Central memory CD8-positive, alpha-beta T cell (primary cell): ENCODE results near the gene SYT7.

ENCODE experiments used
- ATAC-seq: fragments of 150-1000 bp; cut with Tn5 transposase; replicated peaks from 2 replicates; pipeline ENCODE4 v1.10.0; 2022; ENCODE audit warnings: mild to moderate bottlenecking, moderate FRiP score, moderate number of reproducible peaks; ENCODE audit not compliant: poor library complexity, severe bottlenecking; ENCODE audit errors: extremely low read depth
- DNase-seq, 2 donors: peaks; one replicate each; pipeline ENCODE4 v3.0.0; 2021; ENCODE audit warnings: low spot score in 2 of 2
- H3K27ac Mint-ChIP-seq: one replicate; pipeline ENCODE4 v1.8.0; 2022; ENCODE audit warnings: low read depth, mild to moderate bottlenecking, moderate library complexity, mixed read lengths
- H3K27me3 Mint-ChIP-seq: one replicate; pipeline ENCODE4 v1.8.0; 2022; ENCODE audit warnings: mixed read lengths
- H3K36me3 Mint-ChIP-seq: one replicate; pipeline ENCODE4 v1.8.0; 2022; ENCODE audit warnings: mild to moderate bottlenecking, moderate library complexity, mixed read lengths; ENCODE audit not compliant: insufficient read depth
- H3K4me1 Mint-ChIP-seq: one replicate; pipeline ENCODE4 v1.8.0; 2022; ENCODE audit warnings: mixed read lengths
- H3K4me3 Mint-ChIP-seq: one replicate; pipeline ENCODE4 v1.8.0; 2022; ENCODE audit warnings: mild to moderate bottlenecking, moderate library complexity, mixed read lengths
- H3K9me3 Mint-ChIP-seq: one replicate; pipeline ENCODE4 v1.8.0; 2022; ENCODE audit warnings: mixed read lengths

The SYT7 gene

DNA sequence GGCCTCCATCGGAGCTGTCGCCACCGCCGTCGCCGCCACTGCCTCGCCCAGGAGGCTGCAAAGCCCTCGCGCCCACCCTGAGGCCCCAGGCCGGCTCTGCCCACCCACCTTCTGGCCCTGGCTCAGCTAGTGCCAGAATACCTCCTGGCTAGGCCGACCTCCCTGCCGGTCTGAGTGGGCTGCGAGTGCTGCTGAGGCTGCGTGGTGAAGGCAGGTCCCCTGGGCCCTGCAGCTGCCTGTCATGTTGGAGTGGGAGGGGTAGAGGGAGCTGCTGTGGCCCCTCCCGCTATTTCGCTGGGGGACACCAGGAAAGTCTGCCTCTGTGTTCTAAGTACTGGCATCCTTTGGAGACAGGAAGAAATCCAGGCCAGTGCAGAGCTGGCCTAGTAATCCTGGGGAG lies 38.2 kb downstream of the SYT7 start:
- DNase-seq (no peak), ATAC-seq (no peak)
- H3K4me1 Mint-ChIP-seq, result peaks cover 5% of the 10 kb centered on the region
- H3K4me3 Mint-ChIP-seq, result no peak overlapping the region
- H3K36me3 Mint-ChIP-seq, result peaks cover 2% of the 10 kb centered on the region
- H3K9me3 Mint-ChIP-seq, result no peaks in the 10 kb centered on the region
- peaks cover 66% of the 10 kb centered on the region for H3K27me3 Mint-ChIP-seq
- no peak overlapping the region for H3K27ac Mint-ChIP-seq

DNA sequence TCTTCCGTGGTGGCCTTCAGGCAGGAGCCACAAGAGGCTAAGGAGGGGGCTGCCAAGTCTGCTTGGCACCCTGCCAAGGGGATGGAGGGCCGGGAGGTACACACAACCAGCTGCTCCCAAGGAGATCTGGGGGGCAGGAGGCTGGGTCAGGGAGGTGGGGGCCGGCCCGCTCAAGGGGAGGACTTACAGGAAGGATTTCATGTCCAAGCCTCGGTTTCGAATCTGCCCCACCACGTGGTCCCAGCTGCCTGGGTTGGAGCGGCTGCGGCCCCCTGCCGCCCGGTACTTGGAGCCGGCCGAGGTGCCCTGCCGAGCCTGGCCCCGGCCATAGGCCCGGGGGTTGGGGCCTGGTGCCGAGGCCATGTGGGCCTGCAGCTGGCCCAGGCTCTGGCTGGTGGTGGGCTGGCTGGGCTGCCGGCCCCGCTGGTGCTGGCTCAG lies 38.8 kb downstream of the SYT7 start:
- DNase-seq (no peak), ATAC-seq (no peak)
- Mint-ChIP-seq H3K27ac (no peak overlapping the region), H3K4me1 (peaks cover 5% of the 10 kb centered on the region), H3K9me3 (no peaks in the 10 kb centered on the region), H3K4me3 (no peak overlapping the region), H3K27me3 (peaks cover 61% of the 10 kb centered on the region), H3K36me3 (peaks cover 2% of the 10 kb centered on the region)

DNA sequence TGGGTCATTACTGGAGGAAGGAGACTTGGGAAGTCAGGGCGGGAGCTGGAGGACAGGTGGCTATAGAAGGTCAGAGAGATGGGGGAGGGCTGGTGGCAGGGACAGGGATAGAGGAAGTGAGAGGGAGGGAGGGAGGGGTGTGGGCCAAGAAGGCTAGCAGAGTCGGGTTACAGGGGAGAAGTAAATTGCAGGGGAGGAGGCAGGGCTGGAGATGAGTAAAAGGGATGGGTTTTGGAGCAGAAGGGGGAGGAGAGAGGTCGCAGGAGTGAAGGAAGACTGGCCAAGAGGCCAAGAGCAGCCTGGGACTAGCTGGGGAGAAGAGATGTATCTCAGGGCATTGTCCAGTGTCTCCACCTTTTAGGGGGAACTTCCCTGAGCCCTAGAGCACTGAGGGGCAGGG lies 39.3 kb downstream of the SYT7 start:
- ATAC-seq (no peak), DNase-seq (no peak)
- H3K36me3 Mint-ChIP-seq, result peaks cover 2% of the 10 kb centered on the region
- no peaks in the 10 kb centered on the region for H3K9me3 Mint-ChIP-seq
- H3K4me3 Mint-ChIP-seq, result no peak overlapping the region
- H3K27ac Mint-ChIP-seq, result no peak overlapping the region
- peaks cover 61% of the 10 kb centered on the region for H3K27me3 Mint-ChIP-seq
- H3K4me1 Mint-ChIP-seq, result peaks cover 5% of the 10 kb centered on the region

DNA sequence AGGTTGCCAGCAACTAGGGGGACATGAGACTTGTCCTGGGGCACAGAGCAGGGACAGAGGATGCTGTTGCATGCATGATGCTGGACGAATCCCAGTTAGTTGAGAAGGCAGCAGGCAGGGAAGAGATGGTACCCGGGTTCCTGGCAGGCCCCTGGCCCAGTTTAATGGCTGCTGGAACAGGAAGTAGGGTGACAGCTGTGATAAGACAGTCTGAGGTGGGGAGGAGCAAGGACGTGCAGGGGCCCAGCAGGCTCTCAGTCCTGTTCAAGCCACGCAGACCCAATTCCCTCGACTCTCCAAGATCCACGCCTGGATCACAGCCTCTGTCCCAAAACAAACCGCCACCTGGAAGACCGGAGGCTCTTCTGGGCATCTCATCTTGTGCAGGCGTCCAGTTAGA lies 40.3 kb downstream of the SYT7 start:
- Mint-ChIP-seq H3K27ac (no peak overlapping the region), H3K9me3 (no peaks in the 10 kb centered on the region)
- DNase-seq, result no peak

DNA sequence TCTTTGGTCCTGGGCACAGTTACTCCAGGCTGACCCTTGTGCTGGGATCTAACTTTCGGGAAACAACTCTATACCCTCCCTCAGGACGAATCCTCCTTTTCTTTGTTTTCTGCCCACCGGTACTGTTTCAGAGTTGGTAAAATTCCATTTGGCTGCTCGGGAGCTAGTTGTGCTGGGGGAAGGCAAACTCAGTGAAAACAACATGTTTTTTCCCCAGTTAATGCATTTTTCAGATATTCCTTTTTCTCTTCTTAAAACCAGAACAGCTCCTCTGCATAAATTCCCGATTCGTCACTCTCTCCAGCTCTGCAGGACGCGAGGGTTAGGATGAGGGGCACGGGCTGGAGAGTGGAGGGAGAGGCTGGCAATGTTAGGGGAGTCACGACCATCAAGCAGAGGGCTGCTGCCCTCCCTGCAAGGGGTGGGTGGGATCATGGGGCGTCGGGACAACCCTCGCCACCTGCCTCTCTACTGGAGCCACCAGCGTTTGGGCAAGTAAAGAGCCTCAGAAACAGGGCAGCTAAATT lies 41.0 kb downstream of the SYT7 start:
- H3K36me3 Mint-ChIP-seq, result peaks cover 2% of the 10 kb centered on the region
- H3K27me3 Mint-ChIP-seq, result peaks cover 66% of the 10 kb centered on the region
- H3K4me1 Mint-ChIP-seq, result no peaks in the 10 kb centered on the region
- no peak overlapping the region for H3K27ac Mint-ChIP-seq
- ATAC-seq, result no peak
- no peak overlapping the region for H3K4me3 Mint-ChIP-seq
- H3K9me3 Mint-ChIP-seq, result no peaks in the 10 kb centered on the region
- DNase-seq, result no peak

More for the DNA sequence above, 40.3 kb downstream of the SYT7 start:
- no peak overlapping the region for H3K4me3 Mint-ChIP-seq
- ATAC-seq, result no peak
- peaks cover 2% of the 10 kb centered on the region for H3K36me3 Mint-ChIP-seq
- peaks cover 3% of the 10 kb centered on the region for H3K4me1 Mint-ChIP-seq
- H3K27me3 Mint-ChIP-seq, result peaks cover 66% of the 10 kb centered on the region

DNA sequence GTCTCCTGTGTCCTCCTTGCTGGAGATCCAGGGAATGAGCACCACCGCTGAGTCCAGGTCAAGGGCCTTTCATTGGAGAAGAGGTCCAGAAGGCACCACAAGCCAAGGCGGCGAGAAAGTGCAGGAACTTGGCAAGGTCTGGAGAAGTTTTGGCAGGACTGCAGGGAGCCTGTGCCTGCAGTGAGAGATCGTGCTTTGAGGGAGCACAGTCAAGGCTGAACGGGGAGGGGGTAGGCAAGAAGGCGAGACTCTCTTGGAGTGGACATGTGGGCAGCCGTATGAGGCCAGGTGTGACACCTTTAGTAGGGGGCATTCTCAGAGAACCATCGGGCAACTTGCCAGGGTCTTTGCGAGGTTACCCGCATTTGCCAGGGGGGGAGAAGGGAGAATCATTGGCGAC lies 41.9 kb downstream of the SYT7 start:
- H3K27ac Mint-ChIP-seq, result no peak overlapping the region
- no peaks in the 10 kb centered on the region for H3K4me1 Mint-ChIP-seq
- no peak for ATAC-seq
- peaks cover 71% of the 10 kb centered on the region for H3K27me3 Mint-ChIP-seq
- no peak overlapping the region for H3K4me3 Mint-ChIP-seq
- no peaks in the 10 kb centered on the region for H3K9me3 Mint-ChIP-seq
- H3K36me3 Mint-ChIP-seq, result peaks cover 2% of the 10 kb centered on the region
- DNase-seq, result no peak

DNA sequence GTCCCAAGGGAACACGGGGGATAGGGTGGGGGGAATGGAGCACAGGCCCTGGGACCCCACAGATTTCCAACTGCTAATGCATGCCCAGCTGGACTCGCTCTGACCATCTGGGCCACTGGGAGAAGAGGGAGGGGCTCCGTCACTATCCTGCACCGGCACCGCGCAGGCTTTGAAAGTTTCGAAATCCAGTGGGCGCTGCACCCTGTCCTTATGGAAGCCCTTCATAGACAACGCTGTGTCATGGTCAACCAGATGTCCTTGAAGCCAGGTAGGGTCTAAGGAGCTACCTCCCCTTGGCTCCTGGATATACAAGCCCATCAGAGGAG lies 42.3 kb downstream of the SYT7 start:
- Mint-ChIP-seq H3K9me3 (no peaks in the 10 kb centered on the region), H3K36me3 (peaks cover 2% of the 10 kb centered on the region), H3K27ac (no peak overlapping the region), H3K4me1 (no peaks in the 10 kb centered on the region), H3K27me3 (peaks cover 71% of the 10 kb centered on the region), H3K4me3 (no peak overlapping the region)
- no peak for ATAC-seq
- no peak for DNase-seq

DNA sequence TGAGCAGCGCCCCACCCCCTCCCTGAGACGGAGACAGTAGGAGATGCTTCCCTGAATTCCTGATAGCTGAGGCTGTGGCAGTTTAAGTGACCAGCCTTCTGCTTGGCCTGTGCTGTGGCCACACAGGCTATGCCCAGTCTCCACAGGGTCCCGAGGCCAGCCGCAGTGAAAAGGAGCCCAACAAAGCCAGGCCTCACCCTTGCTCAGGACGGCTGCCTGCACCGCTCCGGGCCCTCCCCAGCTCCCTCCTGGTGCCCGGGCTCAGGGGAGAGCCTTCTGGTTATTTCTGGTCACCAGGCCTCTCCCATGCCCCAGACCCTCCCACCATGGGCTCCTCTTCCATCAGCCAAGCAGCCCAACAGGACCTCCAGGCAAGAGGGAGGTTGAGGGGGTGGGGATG lies 43.5 kb downstream of the SYT7 start:
- no peaks in the 10 kb centered on the region for H3K4me1 Mint-ChIP-seq
- no peak overlapping the region for H3K27ac Mint-ChIP-seq
- DNase-seq, result no peak
- no peak overlapping the region for H3K4me3 Mint-ChIP-seq
- peaks cover 77% of the 10 kb centered on the region for H3K27me3 Mint-ChIP-seq
- no peaks in the 10 kb centered on the region for H3K36me3 Mint-ChIP-seq
- no peaks in the 10 kb centered on the region for H3K9me3 Mint-ChIP-seq
- no peak for ATAC-seq

DNA sequence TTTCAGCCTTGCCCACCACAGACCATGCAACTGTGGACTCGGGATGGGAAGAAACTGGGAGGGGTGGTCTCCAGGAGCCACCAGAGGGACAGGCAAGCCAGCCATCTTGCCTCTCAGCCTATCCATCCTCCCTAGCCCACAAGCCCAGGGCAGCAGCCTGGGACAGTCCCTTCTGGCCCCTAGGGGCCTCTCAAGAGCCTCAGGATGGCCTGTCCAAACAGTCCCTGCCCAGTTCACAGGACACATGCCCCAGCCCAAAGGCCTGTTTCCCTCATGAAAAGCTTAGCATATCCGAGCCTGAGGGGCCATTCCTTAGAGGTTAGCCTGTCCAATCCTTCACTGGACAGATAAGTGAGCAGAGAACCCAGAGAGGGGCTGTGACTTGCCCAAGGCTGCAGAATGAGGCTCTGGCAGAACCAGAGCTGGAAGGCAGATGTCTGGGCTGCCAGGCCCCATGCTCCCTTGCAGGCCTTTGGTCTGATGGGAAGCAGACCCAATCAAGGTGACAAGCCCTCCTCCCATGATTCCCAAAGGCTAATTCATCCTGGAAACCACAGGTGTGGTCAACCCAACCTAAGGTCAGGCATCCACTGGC lies 44.1 kb downstream of the SYT7 start:
- ATAC-seq (no peak), DNase-seq (no peak)
- no peaks in the 10 kb centered on the region for H3K9me3 Mint-ChIP-seq
- H3K27ac Mint-ChIP-seq, result no peak overlapping the region
- H3K36me3 Mint-ChIP-seq, result no peaks in the 10 kb centered on the region
- H3K4me1 Mint-ChIP-seq, result no peaks in the 10 kb centered on the region
- peaks cover 74% of the 10 kb centered on the region for H3K27me3 Mint-ChIP-seq
- no peak overlapping the region for H3K4me3 Mint-ChIP-seq

DNA sequence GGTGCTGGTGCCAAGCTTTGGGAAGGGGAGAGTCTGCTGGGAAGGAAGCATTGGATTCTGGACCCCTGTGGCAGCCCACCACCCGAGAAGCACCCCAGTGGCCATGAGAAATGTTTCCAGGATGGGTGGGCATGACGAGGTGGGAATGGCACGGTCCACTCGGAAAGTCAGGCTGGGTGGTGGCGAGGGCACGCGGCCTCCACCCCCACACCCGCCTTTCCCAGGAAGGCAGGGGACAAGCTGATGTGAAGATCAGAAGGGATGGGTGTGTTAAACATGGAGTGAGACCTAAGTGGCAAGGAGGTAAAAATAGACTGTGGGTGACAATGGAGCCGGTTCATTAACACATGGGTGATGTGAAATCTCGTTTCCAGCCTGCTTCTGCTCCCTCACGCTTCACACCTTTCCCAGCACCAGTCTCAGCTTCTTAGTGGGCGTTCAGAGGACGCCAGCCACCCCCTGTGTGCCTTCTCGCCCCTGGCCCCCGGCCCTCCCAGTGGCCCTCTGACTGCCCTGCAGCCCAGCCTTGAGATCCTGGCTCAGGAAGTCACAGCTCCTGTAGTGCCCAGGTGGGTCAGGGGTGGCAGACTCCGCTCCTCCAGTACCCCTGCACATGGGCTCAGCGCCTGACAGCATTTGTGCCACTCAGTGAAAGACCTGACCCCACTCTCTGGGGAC lies 44.7 kb downstream of the SYT7 start:
- no peak for ATAC-seq
- H3K4me3 Mint-ChIP-seq, result no peak overlapping the region
- no peaks in the 10 kb centered on the region for H3K36me3 Mint-ChIP-seq
- peaks cover 69% of the 10 kb centered on the region for H3K27me3 Mint-ChIP-seq
- DNase-seq, result no peak
- H3K27ac Mint-ChIP-seq, result no peak overlapping the region
- H3K4me1 Mint-ChIP-seq, result no peaks in the 10 kb centered on the region
- H3K9me3 Mint-ChIP-seq, result no peaks in the 10 kb centered on the region

DNA sequence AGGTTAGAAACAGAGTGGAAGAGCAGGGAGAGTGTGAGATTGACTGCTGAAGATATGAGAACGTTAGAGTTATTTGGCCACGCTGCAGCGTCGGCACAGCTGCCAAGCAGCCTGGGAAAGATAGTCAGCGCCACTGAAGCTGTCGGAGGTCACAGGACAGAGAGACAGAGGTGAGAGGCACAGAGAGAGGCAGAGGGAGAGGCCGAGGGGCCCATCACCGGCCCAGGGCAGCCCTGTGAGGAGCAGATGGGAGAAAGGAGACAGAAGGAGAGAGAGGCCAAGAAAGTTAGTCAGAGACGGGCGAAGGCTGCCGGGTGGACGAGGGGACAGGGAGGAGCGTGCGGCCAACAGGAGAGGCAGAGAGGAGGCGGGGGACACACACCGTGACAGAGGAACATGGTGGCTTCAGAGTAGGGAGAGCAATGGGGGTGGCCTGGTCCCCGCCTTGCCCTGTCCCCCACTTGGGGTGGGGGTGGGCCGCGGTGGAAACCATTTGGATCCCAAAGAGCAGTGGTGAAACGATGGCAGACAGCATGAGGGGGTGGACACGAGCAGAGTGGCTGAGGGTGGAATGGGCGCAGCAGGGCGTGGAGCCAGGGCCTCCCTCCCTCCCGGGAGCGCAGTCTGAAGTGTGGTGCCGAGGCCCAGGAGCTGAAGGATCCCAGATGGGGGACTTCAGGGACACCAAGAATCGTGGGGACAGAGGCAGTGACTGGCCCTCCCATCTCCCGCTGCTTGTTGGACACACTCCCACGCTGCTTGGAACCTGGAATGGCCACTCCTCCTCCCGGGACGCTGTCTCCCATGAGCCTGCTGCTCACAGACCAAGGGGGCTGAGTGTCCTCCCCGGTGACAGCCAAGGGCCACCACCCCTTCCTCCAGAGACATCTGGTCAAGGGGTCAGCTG lies 45.7 kb downstream of the SYT7 start:
- peaks cover 70% of the 10 kb centered on the region for H3K27me3 Mint-ChIP-seq
- no peak overlapping the region for H3K4me3 Mint-ChIP-seq
- no peaks in the 10 kb centered on the region for H3K36me3 Mint-ChIP-seq
- no peaks in the 10 kb centered on the region for H3K4me1 Mint-ChIP-seq
- no peaks in the 10 kb centered on the region for H3K9me3 Mint-ChIP-seq
- no peak for DNase-seq
- no peak for ATAC-seq
- no peak overlapping the region for H3K27ac Mint-ChIP-seq

DNA sequence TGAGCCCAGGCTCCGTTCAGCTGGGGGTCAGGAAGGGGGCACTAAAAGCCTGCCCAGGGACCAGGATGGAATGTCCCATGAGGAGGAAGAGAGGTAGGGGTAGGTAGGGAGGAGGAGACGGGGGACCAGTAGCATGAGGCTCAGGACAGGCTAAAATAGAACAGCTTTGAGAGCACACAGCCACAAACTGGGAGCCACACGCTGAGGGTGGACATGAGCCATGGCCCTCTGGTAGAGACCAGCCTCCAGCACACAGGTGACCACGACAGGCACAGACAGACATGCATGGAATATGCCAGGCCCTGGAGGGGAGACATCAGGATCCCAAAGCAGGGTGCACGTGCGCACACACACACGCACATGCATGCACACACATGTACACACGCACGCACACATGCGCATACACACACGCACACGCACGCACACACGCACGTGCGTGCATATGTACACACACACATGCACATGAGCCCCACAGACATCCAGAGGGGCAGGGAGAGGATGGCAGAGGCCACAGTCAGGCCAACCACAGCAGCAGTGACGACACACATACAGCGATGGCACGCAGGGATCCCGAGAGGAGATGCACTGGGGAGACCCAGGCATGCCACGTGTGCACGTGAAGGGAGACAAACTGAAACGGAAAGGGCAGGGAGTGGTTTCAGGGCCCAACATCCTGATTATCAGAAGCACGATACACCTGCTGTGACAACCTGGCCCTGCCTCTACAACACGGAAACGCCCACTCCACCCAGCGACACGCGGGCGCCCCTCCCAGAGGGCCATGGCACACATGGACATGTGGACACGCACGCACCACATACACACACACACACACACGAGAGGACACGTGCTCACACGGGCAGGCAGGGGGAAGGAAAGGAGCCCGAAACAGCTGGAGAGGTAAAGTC lies 46.6 kb downstream of the SYT7 start:
- ATAC-seq (no peak), DNase-seq (no peak)
- Mint-ChIP-seq H3K4me1 (no peaks in the 10 kb centered on the region), H3K27me3 (peaks cover 68% of the 10 kb centered on the region), H3K9me3 (no peaks in the 10 kb centered on the region), H3K27ac (no peak overlapping the region), H3K36me3 (no peaks in the 10 kb centered on the region), H3K4me3 (no peak overlapping the region)
